Measurements from ENCODE around the gene R3HDM1.
"Not testable (repeated sequence)": the region's sequence is repeated elsewhere in the genome, so short reads cannot be mapped to it uniquely, and the experiment has no call there.

The R3HDM1 gene

DNA sequence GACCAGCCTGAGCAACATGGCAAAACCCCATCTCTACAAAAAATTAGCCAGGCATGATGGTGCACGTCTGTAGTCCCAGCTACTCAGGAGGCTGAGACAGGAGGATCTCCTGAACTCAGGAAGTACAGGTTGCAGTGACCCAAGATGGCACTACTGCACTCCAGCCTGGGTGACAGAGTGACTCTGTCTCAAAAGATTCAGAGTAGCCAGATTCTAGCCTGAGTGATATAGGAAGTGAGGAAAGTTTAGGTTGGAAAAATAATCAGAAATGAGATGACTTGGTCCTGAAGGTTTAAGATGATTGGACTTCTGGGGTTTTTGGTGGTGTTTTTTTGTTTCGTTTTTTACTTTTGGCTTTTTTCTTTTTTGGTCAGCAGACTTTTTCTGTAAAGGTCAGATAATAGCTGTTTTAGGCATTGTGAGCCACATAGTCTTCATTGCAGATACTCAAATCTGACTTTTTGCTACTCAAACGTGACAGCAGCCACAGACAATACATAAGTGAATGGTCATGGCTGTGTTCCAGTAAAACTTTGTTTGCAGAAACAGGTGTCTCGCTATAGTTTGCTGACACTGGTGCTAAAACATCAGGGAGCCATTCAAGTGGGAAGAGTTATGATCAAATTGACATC lies 106.3 kb downstream of the R3HDM1 start:
- TF ChIP-seq CTCF (IDR thresholded peaks at IDR 0.05; ENCODE audit: low read depth, low read length): no peak
- no peak overlapping the region for H3K4me3 ChIP-seq (ENCODE audit: low read depth, low read length)

DNA sequence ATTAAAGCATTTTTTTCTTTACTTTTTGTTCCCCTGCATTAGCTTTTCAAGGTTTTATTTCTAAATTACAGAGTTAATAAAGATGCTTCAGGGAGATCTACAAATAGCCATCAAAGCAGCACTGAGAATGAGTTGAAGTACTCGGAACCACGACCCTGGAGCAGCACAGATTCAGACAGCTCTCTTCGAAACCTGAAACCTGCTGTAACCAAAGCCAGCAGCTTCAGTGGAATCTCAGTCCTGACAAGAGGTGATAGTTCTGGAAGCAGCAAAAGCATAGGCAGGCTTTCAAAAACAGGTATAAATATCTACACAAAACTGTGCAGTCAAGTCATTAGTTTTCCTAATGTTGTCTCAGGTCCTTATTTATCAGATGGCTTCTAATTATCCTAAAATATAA lies 107.5 kb downstream of the R3HDM1 start:
- H3K4me3 ChIP-seq (ENCODE audit: low read depth, low read length): no peak overlapping the region
- TF ChIP-seq CTCF (IDR thresholded peaks at IDR 0.05; ENCODE audit: low read depth, low read length): no peak

- TF ChIP-seq CTCF (IDR thresholded peaks at IDR 0.05; ENCODE audit: low read depth, low read length): no peak
- no peak overlapping the region for H3K4me3 ChIP-seq (ENCODE audit: low read depth, low read length)
Measured at GRCh38 chr2:135641156-135642068, 110.1 kb downstream of the R3HDM1 start.

- no peak overlapping the region for H3K4me3 ChIP-seq (ENCODE audit: low read depth, low read length)
- TF ChIP-seq CTCF (IDR thresholded peaks at IDR 0.05; ENCODE audit: low read depth, low read length): no peak
Measured at GRCh38 chr2:135647836-135648579, 116.7 kb downstream of the R3HDM1 start.

- TF ChIP-seq CTCF (IDR thresholded peaks at IDR 0.05; ENCODE audit: low read depth, low read length): no peak
- H3K4me3 ChIP-seq (ENCODE audit: low read depth, low read length): no peak overlapping the region
Measured at GRCh38 chr2:135650721-135651120, 119.4 kb downstream of the R3HDM1 start.

DNA sequence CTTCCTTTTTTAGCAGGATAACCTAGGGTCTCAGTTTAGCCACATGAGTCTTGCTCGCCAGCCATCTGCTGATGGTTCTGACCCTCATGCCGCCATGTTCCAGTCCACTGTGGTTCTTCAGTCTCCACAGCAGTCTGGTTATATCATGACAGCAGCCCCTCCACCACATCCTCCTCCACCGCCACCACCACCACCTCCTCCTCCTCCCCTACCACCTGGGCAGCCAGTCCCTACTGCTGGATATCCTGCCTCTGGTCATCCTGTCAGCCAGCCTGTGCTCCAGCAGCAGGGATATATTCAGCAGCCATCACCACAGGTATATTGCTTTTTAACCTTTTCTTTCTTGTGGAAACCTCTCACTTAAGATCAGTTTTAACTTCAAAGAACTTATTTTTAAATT lies 120.4 kb downstream of the R3HDM1 start:
- TF ChIP-seq CTCF (IDR thresholded peaks at IDR 0.05; ENCODE audit: low read depth, low read length): no peak
- H3K4me3 ChIP-seq (ENCODE audit: low read depth, low read length): no peak overlapping the region

DNA sequence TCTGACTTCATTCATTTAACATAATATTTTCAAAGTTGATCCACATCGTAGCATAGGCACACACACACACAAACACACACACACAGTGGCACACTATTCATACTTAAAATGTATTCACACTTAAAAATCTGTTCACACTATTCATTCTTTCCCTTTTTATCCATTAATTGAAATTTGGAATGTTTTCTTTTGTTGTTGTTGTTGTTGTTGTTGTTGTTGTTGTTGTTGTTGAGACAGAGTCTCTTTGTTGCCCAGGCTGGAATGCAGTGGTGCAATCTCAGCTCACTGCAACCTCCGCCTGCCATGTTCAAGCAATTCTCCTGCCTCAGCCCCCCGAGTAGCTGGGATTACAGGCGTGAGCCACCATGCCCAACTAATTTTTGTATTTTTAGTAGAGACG lies 123.0 kb downstream of the R3HDM1 start:
- not testable (repeated sequence) for H3K4me3 ChIP-seq (ENCODE audit: low read depth, low read length)

All from WI38 (cell line).